DMS79 (cell line): ENCODE results near the gene GNG3.

ENCODE experiments used
- DNase-seq: peaks from one replicate; lab custom pipeline; 2025; lab: John Stamatoyannopoulos, UW

Gene GNG3

GRCh38 chr11:62757846-62758788 is 50.6 kb downstream of the GNG3 start:
- DNase-seq: no peak
